GM18951 (cell line): ENCODE measurements around the gene ERGIC1.

ENCODE experiments used
- POLR2A ChIP-seq: IDR thresholded peaks from 4 replicates; pipeline ENCODE4 v1.6.1; 2011; ENCODE audit warnings: mild to moderate bottlenecking; ENCODE audit not compliant: insufficient read length, insufficient read depth; ENCODE audit errors: extremely low read depth
- in situ Hi-C: fragments of 300-500 bp; cut with MboI; formaldehyde crosslinking; loops from one replicate; pipeline ENCODE4 v1.12.0; 2022; ENCODE audit warnings: low sequenced_read_pairs, mixed read lengths, inconsistent platforms; ENCODE audit not compliant: unreplicated experiment

Gene ERGIC1

GRCh38 chr5:172919525-172920446, 85.7 kb downstream of the ERGIC1 start:
- in situ Hi-C loops = no loop called here
- TF ChIP-seq POLR2A = no peak

GRCh38 chr5:172920447-172920849, 86.4 kb downstream of the ERGIC1 start:
- in situ Hi-C loops = no loop called here
- no peak for TF ChIP-seq POLR2A

- in situ Hi-C loops = no loop called here
- TF ChIP-seq POLR2A = no peak
Measured at GRCh38 chr5:172920995-172921394, 86.9 kb downstream of the ERGIC1 start.

- in situ Hi-C loops = no loop called here
Measured at GRCh38 chr5:172921906-172922305, 87.9 kb downstream of the ERGIC1 start.

GRCh38 chr5:172923539-172923938, 89.5 kb downstream of the ERGIC1 start:
- no peak for TF ChIP-seq POLR2A
- in situ Hi-C loops = no loop called here

More at GRCh38 chr5:172921906-172922305, 87.9 kb downstream of the ERGIC1 start:
- no peak for TF ChIP-seq POLR2A

GRCh38 chr5:172925336-172925948, 91.4 kb downstream of the ERGIC1 start:
- no peak for TF ChIP-seq POLR2A
- in situ Hi-C loops = loop anchor here (25.0 kb wide), 1 partner anchor 438 kb away; no protein-coding TSS in a partner anchor

GRCh38 chr5:172926008-172926523, 92.0 kb downstream of the ERGIC1 start:
- no peak for TF ChIP-seq POLR2A
- in situ Hi-C loops = loop anchor here (25.0 kb wide), 1 partner anchor 439 kb away; no protein-coding TSS in a partner anchor

GRCh38 chr5:172926796-172927195, 92.7 kb downstream of the ERGIC1 start:
- no peak for TF ChIP-seq POLR2A
- in situ Hi-C loops = loop anchor here (25.0 kb wide), 1 partner anchor 439 kb away; no protein-coding TSS in a partner anchor

- in situ Hi-C loops = loop anchor here (25.0 kb wide), 1 partner anchor 442 kb away; no protein-coding TSS in a partner anchor
- no peak for TF ChIP-seq POLR2A
Measured at GRCh38 chr5:172929371-172929838, 95.4 kb downstream of the ERGIC1 start.

GRCh38 chr5:172931001-172931536, 97.0 kb downstream of the ERGIC1 start:
- in situ Hi-C loops = loop anchor here (5.0 to 25.0 kb wide), 2 partner anchors 214 to 444 kb away; no protein-coding TSS in a partner anchor
- no peak for TF ChIP-seq POLR2A

- no peak for TF ChIP-seq POLR2A
- in situ Hi-C loops = loop anchor here (5.0 to 25.0 kb wide), 2 partner anchors 215 to 445 kb away; no protein-coding TSS in a partner anchor
Measured at GRCh38 chr5:172932313-172933017, 98.4 kb downstream of the ERGIC1 start.

- in situ Hi-C loops = loop anchor here (5.0 to 25.0 kb wide), 2 partner anchors 216 to 446 kb away; no protein-coding TSS in a partner anchor
- no peak for TF ChIP-seq POLR2A
Measured at GRCh38 chr5:172933238-172933637, 99.2 kb downstream of the ERGIC1 start.
